KOPT-K1 (cell line): ENCODE data around the gene TRIM61.
"Not testable (repeated sequence)": the region's sequence is repeated elsewhere in the genome, so short reads cannot be mapped to it uniquely, and the experiment has no call there.

Source experiments
- H3K27ac ChIP-seq: fragments of 200-600 bp; sonication (generic); 2 replicates; pipeline ENCODE4 v1.5.1; 2016; ENCODE audit warnings: antibody characterized with exemption, mild to moderate bottlenecking, low read depth, low read length; ENCODE audit not compliant: poor library complexity, severe bottlenecking
- H3K36me3 ChIP-seq: fragments of 200-600 bp; sonication (generic); 2 replicates; pipeline ENCODE4 v1.5.1; 2017; ENCODE audit warnings: antibody characterized with exemption, mild to moderate bottlenecking, low read length, moderate library complexity; ENCODE audit not compliant: insufficient read depth
- H3K9me3 ChIP-seq: fragments of 200-600 bp; sonication (generic); 2 replicates; pipeline ENCODE4 v1.5.1; 2017; ENCODE audit warnings: antibody characterized with exemption, low read length, mild to moderate bottlenecking; ENCODE audit not compliant: insufficient read depth, poor library complexity, severe bottlenecking

TRIM61 gene

DNA sequence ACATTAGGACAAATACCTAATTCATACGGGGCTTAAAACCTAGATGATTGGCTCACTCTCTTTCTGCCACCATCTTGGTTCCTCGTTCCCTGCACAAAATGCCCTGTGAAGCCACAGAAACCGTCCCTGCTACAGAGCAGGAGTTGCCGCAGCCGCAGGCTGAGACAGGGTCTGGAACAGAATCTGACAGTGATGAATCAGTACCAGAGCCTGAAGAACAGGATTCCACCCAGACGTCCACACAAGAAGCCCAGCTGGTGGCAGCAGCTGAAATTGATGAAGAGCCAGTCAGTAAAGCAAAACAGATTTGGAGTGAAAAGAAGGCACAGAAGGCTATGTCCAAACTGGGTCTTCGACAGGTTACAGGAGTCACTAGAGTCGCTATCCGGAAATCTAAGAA, 34.3 kb downstream of the TRIM61 start:
- H3K27ac ChIP-seq = no peak overlapping the region
- no peaks in the 10 kb centered on the region for H3K36me3 ChIP-seq
- no peaks in the 10 kb centered on the region for H3K9me3 ChIP-seq

GRCh38 chr4:164937576-164938270, 39.7 kb downstream of the TRIM61 start:
- Histone ChIP-seq H3K9me3 (no peaks in the 10 kb centered on the region), H3K27ac (no peak overlapping the region), H3K36me3 (no peaks in the 10 kb centered on the region)

DNA sequence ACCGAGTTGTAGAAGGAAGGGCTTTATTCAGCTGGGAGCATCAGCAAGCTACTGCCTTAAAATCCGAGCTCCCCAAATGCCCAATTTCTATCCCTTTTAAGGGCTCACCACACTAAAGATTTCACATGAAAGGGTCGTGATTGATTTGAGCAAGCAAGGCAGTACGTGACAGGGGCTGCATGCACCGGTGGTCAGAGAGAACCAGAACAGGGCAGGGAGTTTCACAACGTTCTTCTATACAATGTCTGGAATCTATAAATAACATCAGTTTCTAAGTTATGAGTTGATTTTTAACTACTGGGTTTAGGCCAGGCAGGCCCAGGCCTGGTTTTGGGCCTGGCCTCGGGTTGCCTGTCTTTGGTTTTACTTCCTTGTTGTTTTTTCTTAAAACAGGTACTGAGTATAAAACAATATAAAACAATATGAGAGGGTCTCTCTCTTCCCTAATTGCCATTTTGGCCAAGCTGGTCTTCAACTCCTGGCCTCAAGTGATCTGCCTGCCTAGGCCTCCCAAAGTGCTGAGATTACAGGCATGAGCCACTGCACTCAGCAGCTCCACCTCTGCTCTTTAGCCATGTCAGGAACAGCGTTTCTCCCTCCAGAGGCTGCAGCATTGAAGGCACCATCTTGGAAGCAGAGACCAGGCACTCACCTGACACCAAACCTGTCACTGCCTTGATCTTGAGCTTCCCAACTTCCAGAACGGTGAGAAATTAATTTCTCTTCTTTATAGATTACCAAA, 41.4 kb downstream of the TRIM61 start:
- H3K9me3 ChIP-seq, H3K36me3 ChIP-seq, H3K27ac ChIP-seq: not testable (repeated sequence)

DNA sequence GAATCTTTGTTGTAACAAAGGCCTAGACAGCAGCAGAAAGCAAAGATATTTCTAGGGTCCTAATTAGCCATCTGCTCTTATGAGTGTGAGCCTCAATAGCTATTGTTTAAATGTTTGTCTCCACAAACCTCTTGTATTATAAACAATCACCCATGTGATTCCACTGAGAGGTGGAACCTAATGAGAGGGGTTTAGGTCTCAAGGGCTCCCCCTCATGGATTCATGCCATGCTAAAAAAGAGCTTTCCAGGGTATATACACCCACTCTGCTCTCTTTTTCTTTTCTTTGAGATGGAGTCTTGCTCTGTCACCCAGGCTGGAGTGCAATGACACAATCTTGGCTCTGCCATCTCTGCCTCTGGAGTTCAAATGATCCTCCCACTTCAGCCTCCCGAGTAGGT, 42.1 kb downstream of the TRIM61 start:
- H3K27ac ChIP-seq = no peak overlapping the region
- no peaks in the 10 kb centered on the region for H3K9me3 ChIP-seq
- H3K36me3 ChIP-seq = no peaks in the 10 kb centered on the region

DNA sequence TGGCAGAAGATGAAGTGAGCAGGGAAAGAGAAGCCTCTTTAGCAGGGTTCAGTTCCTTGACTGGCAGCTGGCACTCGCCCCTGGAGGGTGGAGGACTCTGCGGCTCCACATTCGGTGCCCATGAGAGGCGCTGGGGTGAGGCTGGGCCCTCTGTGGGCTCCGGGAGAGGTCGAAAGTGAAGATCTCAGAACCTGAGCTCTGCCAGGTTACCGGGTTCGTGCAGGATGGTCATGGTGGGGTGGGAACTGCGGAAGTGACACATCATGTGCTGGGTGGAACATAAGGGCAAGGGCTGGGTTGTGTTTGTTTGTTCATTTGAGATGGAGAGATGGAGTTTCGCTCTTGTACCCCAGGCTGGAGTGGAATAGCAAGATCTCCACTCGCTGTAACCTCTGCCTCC, 44.2 kb downstream of the TRIM61 start:
- Histone ChIP-seq H3K36me3 (no peaks in the 10 kb centered on the region), H3K27ac (no peak overlapping the region), H3K9me3 (no peaks in the 10 kb centered on the region)

- Histone ChIP-seq H3K27ac (no peak overlapping the region), H3K36me3 (no peaks in the 10 kb centered on the region), H3K9me3 (no peaks in the 10 kb centered on the region)
Measured at GRCh38 chr4:164931551-164932324, 45.7 kb downstream of the TRIM61 start.

DNA sequence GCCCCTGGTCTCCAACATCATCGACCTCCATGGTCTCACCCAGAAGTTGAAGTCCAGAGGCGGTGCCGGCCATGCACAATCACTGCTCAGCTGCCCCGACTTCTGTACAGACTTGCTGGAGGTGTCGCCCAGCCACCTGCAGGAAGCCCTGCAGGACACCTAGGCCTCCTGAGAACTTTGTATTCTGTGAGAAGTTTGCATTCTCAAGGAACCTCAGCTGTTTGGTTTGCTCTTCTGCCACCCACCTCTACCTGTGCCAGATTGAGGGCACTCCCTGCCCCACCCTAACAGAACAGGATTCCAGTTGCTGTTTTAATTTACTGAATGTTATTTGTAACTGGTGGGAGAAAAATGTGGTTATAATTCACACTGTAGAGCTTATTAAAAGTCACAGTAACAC, 46.8 kb downstream of the TRIM61 start:
- Histone ChIP-seq H3K9me3 (no peaks in the 10 kb centered on the region), H3K27ac (no peak overlapping the region), H3K36me3 (no peaks in the 10 kb centered on the region)

- H3K27ac ChIP-seq, H3K9me3 ChIP-seq, H3K36me3 ChIP-seq: not testable (repeated sequence)
Measured at GRCh38 chr4:164927101-164927500, 50.4 kb downstream of the TRIM61 start.

- no peaks in the 10 kb centered on the region for H3K36me3 ChIP-seq
- H3K27ac ChIP-seq = no peak overlapping the region
- no peaks in the 10 kb centered on the region for H3K9me3 ChIP-seq
Measured at GRCh38 chr4:164926301-164926700, 51.2 kb downstream of the TRIM61 start.

- Histone ChIP-seq H3K36me3 (no peaks in the 10 kb centered on the region), H3K27ac (no peak overlapping the region), H3K9me3 (no peaks in the 10 kb centered on the region)
Measured at GRCh38 chr4:164924670-164925238, 52.7 kb downstream of the TRIM61 start.

- no peak overlapping the region for H3K27ac ChIP-seq
- no peaks in the 10 kb centered on the region for H3K36me3 ChIP-seq
- no peaks in the 10 kb centered on the region for H3K9me3 ChIP-seq
Measured at GRCh38 chr4:164918956-164919355, 58.5 kb downstream of the TRIM61 start.
